ENCODE data around the gene THSD7A. TPM values are rescaled to one million over a fixed set of nuclear protein-coding genes. Genes with fewer than 3 reads are reported as not detected.

Gene THSD7A
- polyA plus RNA-seq, 1 donor from 2014 or later, result 18.5 TPM

- H3K27ac ChIP-seq (ENCODE audit: low read length), result no peak overlapping the region
- H3F3A ChIP-seq (ENCODE audit: insufficient read depth, low read length, poor library complexity, severe bottlenecking), result no peaks in the 10 kb centered on the region
- H3K9me3 ChIP-seq (ENCODE audit: low read length), result no peaks in the 10 kb centered on the region
- no peak overlapping the region for H3K9ac ChIP-seq (ENCODE audit: low read length)
- no peak overlapping the region for H3K4me2 ChIP-seq (ENCODE audit: low read length)
- no peaks in the 10 kb centered on the region for H3K36me3 ChIP-seq (ENCODE audit: insufficient read depth, low read length)
- H3K4me3 ChIP-seq (ENCODE audit: low read length), result no peak overlapping the region
- H3K9me2 ChIP-seq (ENCODE audit: insufficient read depth, low read length), result no peaks in the 10 kb centered on the region
- H3K79me2 ChIP-seq (replicated peaks; ENCODE audit: insufficient read depth, low read length), result no peaks in the 10 kb centered on the region
- no peaks in the 10 kb centered on the region for H4K20me1 ChIP-seq (ENCODE audit: insufficient read depth)
- no peaks in the 10 kb centered on the region for H3K27me3 ChIP-seq (ENCODE audit: insufficient read depth, low read depth, low read length)
- H2AFZ ChIP-seq (ENCODE audit: low read depth, low read length), result no peak overlapping the region
- TF ChIP-seq EZH2 (IDR thresholded peaks at IDR 0.05; ENCODE audit: borderline replicate concordance, insufficient read depth, low read length, poor library complexity, severe bottlenecking) (no peak), MXI1 (conservative IDR thresholded peaks at IDR 0.05; ENCODE audit: poor library complexity, severe bottlenecking) (no peak), SMC3 (conservative IDR thresholded peaks at IDR 0.05; ENCODE audit: poor library complexity) (no peak), CTCF (IDR thresholded peaks at IDR 0.05; ENCODE audit: poor library complexity, severe bottlenecking) (no peak), RAD21 (conservative IDR thresholded peaks at IDR 0.05) (no peak), EP300 (conservative IDR thresholded peaks at IDR 0.05; ENCODE audit: poor library complexity, severe bottlenecking) (no peak), POLR2AphosphoS5 (IDR thresholded peaks at IDR 0.05) (no peak), TAF1 (IDR thresholded peaks at IDR 0.05; ENCODE audit: low read depth) (no peak), REST (IDR thresholded peaks at IDR 0.05; ENCODE audit: borderline replicate concordance) (no peak)
Observed at GRCh38 chr7:11486271-11486670, 345.7 kb downstream of the THSD7A start.

GRCh38 chr7:11485636-11486035, 346.4 kb downstream of the THSD7A start:
- Histone ChIP-seq H3K4me3 (ENCODE audit: low read length) (no peak overlapping the region), H4K20me1 (ENCODE audit: insufficient read depth) (no peaks in the 10 kb centered on the region), H3K79me2 (replicated peaks; ENCODE audit: insufficient read depth, low read length) (no peaks in the 10 kb centered on the region), H3K27ac (ENCODE audit: low read length) (no peak overlapping the region), H3F3A (ENCODE audit: insufficient read depth, low read length, poor library complexity, severe bottlenecking) (no peaks in the 10 kb centered on the region), H3K9ac (ENCODE audit: low read length) (no peak overlapping the region), H2AFZ (ENCODE audit: low read depth, low read length) (no peak overlapping the region), H3K9me2 (ENCODE audit: insufficient read depth, low read length) (no peaks in the 10 kb centered on the region), H3K9me3 (ENCODE audit: low read length) (no peaks in the 10 kb centered on the region), H3K27me3 (ENCODE audit: insufficient read depth, low read depth, low read length) (no peaks in the 10 kb centered on the region), H3K36me3 (ENCODE audit: insufficient read depth, low read length) (no peaks in the 10 kb centered on the region), H3K4me2 (ENCODE audit: low read length) (no peak overlapping the region)
- no peak for TF ChIP-seq MXI1 (conservative IDR thresholded peaks at IDR 0.05; ENCODE audit: poor library complexity, severe bottlenecking)
- TF ChIP-seq SMC3 (conservative IDR thresholded peaks at IDR 0.05; ENCODE audit: poor library complexity), result no peak
- TF ChIP-seq REST (IDR thresholded peaks at IDR 0.05; ENCODE audit: borderline replicate concordance), result no peak
- TF ChIP-seq EZH2 (IDR thresholded peaks at IDR 0.05; ENCODE audit: borderline replicate concordance, insufficient read depth, low read length, poor library complexity, severe bottlenecking), result no peak
- TF ChIP-seq RAD21 (conservative IDR thresholded peaks at IDR 0.05), result no peak
- no peak for TF ChIP-seq CTCF (IDR thresholded peaks at IDR 0.05; ENCODE audit: poor library complexity, severe bottlenecking)
- TF ChIP-seq TAF1 (IDR thresholded peaks at IDR 0.05; ENCODE audit: low read depth), result no peak
- no peak for TF ChIP-seq POLR2AphosphoS5 (IDR thresholded peaks at IDR 0.05)
